D721Med (cell line): ENCODE data around the gene SLC24A4.

ENCODE experiments used
- DNase-seq: peaks from one replicate; pipeline ENCODE4 v3.0.0; 2011; ENCODE audit warnings: low spot score; ENCODE audit not compliant: insufficient read length
- FAIRE-seq: peaks from 2 replicates; lab custom pipeline; 2011; peaks lifted over from hg19 to GRCh38; lab: Jason Lieb, UNC
- TF ChIP-seq, protein P1 (sequence below): IDR thresholded peaks from 2 replicates; pipeline ENCODE4 v1.5.1; 2012; ENCODE audit warnings: mild to moderate bottlenecking, control low read depth; ENCODE audit not compliant: insufficient read depth; ENCODE audit errors: missing control alignments

The SLC24A4 gene

DNA sequence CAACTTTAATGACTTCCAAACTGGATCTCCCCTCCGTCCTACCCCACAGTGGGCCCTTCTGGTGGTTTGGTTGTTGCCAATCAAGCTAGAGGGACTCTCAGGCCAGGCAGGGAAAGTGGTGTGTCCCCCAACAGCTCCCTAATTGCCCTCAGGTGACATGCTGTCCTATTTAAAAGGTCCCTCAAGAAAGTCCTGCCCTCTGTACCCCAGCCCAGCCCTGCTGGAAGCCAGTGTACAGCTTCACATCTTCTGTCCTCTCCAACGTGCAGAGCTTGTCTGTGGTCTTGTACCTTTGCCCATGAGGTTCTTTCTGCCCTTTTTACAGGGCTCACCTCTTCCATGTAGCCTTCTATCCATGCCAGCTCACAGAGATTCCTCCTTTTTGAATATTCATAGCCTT is 194.8 kb downstream of the SLC24A4 start:
- TF ChIP-seq, protein P1, sequence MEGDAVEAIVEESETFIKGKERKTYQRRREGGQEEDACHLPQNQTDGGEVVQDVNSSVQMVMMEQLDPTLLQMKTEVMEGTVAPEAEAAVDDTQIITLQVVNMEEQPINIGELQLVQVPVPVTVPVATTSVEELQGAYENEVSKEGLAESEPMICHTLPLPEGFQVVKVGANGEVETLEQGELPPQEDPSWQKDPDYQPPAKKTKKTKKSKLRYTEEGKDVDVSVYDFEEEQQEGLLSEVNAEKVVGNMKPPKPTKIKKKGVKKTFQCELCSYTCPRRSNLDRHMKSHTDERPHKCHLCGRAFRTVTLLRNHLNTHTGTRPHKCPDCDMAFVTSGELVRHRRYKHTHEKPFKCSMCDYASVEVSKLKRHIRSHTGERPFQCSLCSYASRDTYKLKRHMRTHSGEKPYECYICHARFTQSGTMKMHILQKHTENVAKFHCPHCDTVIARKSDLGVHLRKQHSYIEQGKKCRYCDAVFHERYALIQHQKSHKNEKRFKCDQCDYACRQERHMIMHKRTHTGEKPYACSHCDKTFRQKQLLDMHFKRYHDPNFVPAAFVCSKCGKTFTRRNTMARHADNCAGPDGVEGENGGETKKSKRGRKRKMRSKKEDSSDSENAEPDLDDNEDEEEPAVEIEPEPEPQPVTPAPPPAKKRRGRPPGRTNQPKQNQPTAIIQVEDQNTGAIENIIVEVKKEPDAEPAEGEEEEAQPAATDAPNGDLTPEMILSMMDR = no peak
- no peak for DNase-seq
- no peak for FAIRE-seq

DNA sequence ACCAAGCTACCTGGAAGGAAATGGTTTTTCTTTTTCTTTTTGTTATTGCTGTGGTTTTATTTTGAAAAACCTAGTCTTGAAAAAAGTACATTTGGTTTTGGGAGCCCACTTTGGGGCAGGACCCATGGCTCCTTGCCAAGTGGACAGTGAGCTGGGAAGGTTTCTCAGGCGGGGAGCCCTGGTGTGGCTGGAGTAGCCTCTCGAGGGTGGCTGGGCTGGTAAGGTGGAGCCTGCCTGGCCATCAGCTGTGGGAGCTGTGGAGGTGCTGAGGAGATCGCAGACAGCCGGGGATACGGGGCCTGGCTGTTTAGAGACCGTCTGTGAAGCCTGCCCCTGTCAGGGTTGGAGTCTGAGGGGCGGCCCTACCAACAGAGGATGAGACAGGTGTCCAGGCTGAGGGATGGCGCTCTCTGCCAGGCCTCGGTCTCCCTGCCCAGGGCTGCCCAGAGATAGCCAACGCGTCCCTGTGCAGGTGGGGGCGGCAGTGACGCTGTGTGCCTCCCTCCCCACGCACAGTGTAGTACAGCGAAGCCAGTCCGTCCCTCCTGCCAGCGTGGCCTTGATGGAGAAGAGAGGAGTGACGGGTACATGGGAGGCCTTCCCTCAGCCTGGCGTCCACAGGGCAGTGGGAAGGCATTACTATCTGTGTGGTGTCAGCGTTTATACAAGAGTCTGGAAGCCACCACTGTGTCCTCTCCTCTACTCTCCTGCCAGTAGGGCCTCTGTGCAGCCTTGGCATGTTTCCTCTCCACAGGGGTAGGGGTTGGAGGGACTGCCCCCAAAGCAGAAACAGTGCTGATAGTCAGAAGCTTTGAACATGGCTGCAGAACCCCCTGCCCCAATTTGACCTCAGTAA is 196.5 kb downstream of the SLC24A4 start:
- DNase-seq = no peak
- FAIRE-seq = no peak
- TF ChIP-seq, protein P1 = no peak

DNA sequence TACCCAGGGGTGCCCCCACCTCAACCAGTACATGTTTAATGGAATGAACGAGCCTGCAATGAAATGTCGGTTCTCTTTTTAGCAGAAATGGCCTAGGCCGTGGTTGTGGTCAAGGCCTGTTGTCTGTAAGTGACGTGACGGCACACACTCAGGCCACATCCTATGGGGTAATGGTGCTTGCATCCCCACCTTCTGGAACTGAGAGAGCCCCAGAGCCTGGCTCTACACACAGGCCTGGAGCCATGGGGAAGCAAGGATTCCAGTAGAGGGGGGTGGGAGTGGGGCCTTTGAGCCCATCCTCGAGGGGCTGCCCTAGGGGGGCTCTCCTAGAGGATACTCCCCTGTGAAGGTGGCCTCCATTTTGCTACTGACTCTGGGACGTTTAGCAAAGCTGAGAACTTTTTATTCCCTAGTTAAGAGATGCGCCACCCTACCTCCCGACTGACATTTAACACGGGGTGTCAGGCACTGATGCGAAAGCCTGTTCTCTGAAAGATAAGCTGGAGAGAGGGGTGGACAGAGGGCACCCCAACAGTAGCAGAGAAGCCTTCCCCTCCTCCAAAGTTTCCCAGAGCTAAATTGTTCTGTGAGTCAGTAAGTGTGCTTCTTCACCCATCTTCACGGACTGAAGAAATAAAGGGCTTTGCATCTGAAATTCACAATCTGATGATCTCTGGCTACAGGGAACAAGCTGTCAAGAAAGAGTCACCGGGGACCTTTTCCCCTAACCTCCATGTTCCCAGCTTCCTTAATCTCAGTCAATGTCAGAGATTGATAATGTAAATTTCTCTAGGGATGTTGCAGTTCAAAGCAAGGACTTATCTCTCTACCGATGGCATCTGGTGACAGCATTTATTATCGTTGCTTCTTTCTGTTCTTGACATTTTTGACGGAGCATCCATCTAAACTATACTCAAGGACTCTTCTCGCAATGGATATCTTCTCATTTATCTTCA is 197.4 kb downstream of the SLC24A4 start:
- FAIRE-seq = no peak

DNA sequence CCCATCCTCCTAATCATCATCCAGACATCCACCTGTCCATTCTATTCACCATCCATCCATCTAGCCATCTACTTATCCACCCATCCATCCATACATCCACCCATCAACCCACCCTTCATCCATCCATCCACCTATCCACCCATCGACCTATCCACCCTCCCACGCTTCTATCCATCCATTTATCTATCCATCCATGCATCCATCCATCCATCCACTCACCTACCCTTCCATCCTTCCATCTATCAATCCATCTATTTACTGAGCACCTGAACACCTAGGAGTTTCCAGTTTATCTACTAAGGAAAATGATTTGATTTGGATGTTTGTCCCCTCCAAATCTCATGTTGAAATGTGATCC is 198.1 kb downstream of the SLC24A4 start:
- TF ChIP-seq, protein P1 = no peak
- no peak for DNase-seq
- FAIRE-seq = no peak

More for the DNA sequence above, 197.4 kb downstream of the SLC24A4 start:
- no peak for DNase-seq
- TF ChIP-seq, protein P1 = no peak

DNA sequence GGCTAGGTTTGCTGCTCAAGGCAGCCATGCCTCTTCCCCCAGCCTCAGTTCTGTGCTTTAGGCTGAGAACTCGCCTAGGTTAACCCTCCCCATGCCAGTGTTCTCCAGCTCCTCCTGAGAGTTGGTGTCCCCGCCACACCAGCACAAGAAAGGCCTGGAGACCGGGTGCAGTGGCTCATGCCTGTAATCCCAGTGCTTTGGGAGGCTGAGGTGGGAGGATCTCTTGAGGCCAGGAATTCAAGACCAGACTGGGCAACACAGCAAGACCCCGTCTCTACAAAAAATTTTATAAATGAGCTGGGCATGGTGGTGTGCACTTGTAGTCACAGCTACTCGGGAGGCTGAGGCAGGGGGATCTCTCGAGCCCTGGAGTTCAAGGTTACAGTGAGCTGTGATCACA is 200.8 kb downstream of the SLC24A4 start:
- no peak for DNase-seq
- TF ChIP-seq, protein P1 = no peak
- no peak for FAIRE-seq

DNA sequence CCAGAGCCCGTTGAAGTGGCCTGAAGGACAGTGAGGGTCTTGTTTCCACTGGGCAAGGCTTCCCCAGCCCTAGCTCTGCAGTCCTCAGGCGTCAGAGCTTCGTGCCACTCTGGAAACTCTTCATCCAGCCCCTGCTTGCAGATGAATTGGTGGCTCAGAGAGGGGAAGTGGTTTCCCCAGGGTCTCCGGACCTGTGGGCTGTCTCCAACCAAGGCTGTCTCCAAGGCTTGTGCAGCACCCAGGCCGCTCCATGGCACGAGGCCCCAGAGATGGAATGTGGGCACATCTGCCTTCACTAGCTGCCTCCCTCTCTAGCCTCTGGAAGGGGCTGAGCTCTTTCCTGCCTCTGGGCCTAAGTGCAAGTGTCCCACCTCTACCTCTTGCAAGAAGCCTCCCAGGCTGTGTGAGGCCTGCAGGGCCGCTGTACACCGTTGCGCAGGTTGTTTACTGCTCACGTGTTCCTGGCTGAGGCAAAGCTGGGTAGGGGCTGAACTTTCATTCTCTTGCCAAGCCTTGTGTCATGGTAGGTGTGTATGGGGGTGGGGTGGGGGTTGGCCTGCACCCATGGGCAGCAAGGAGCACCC is 201.7 kb downstream of the SLC24A4 start:
- TF ChIP-seq, protein P1 = no peak
- DNase-seq (no peak), FAIRE-seq (no peak)
